ENCODE data around the gene CBARP.

DNA sequence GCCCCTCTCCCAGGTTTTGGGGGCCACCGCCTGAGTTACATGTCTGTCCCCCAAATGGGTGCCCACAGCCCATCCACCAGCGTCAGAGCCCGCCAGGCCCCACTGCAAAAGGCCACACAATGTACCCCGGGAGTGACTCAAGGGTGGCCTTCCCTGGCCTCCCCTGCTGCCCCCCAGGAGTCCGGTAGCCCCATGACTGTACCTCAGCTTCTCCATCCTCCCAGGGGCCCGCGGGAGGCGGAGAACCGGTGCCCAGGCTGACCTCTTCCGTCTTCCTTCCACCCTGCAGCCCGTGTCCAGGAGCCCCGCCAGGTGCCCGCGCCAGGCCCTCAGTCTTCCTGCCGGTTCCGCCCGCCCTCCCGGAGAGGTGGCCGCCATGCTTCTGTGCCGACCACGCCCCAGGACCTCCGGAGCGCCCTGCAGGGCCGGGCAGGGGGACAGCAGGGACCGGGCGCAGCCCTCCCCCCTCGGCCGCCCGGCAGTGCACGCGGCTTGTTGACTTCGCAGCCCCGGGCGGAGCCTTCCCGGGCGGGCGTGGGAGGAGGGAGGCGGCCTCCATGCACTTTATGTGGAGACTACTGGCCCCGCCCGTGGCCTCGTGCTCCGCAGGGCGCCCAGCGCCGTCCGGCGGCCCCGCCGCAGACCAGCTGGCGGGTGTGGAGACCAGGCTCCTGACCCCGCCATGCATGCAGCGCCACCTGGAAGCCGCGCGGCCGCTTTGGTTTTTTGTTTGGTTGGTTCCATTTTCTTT lies 10.3 kb downstream of the CBARP start:
- TF ChIP-seq CTCF (IDR thresholded peaks at IDR 0.05) (no peak), EP300 (IDR thresholded peaks at IDR 0.05) (no peak), POLR2A (IDR thresholded peaks at IDR 0.05) (no peak)

All from ovary (tissue), 3 donors.